ENCODE measurements around the gene COX6A1. TPM values are rescaled to one million over a fixed set of nuclear protein-coding genes. Genes with fewer than 3 reads are reported as not detected.

COX6A1 gene
- 487 and 568 TPM in 2 replicates for total RNA-seq (2014; rRNA removed; shearing (Covaris generic))

DNA sequence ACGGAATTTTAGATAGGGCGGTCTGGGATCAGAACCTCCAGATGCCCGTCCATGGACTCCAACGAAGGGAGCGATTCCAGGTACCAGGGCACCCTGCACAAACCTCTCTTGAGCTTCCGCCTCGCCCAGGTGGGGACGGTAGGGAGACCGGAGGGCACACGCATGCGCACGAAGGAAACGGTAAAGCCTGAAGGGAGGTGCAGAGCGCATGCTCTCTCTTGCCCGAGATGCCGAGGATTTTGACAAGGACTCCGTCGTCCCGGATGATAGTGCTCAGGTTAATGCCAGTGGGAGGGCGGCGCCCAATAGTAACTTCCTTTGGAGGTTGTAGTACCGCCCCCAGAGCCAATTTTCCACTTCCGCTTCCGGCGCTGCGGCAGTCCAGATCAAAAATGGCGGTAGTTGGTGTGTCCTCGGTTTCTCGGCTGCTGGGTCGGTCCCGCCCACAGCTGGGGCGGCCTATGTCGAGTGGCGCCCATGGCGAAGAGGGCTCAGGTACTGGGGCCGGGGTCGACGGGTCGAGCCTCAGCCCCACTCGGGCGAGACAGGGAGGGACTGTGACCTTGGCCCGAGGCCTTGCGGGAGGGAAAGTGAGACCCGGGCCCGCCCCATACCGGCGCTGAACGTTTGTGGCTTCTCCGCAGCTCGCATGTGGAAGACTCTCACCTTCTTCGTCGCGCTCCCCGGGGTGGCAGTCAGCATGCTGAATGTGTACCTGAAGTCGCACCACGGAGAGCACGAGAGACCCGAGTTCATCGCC is at the start of gene COX6A1:
TSS of gene COX6A1 (plus strand) at position 379 of the 760 bp plus-strand sequence. CDS start at position 393, 14 bp downstream.
- peak; percentile 100 for DNase-seq (ENCODE audit: low spot score)
- in situ Hi-C loops (cut with HindIII; ENCODE audit: low sequenced_read_pairs) = no loop called here

- peak; percentile 20 for DNase-seq (ENCODE audit: low spot score)
- in situ Hi-C loops (cut with HindIII; ENCODE audit: low sequenced_read_pairs) = no loop called here
Measured at GRCh38 chr12:120388691-120389481, 49.0 kb upstream of the COX6A1 start.

- in situ Hi-C loops (cut with HindIII; ENCODE audit: low sequenced_read_pairs) = no loop called here
- no peak for DNase-seq (ENCODE audit: low spot score)
Measured at GRCh38 chr12:120390540-120391120, 47.3 kb upstream of the COX6A1 start.

GRCh38 chr12:120394483-120395367 is 43.2 kb upstream of the COX6A1 start:
- in situ Hi-C loops (cut with HindIII; ENCODE audit: low sequenced_read_pairs) = no loop called here

DNA sequence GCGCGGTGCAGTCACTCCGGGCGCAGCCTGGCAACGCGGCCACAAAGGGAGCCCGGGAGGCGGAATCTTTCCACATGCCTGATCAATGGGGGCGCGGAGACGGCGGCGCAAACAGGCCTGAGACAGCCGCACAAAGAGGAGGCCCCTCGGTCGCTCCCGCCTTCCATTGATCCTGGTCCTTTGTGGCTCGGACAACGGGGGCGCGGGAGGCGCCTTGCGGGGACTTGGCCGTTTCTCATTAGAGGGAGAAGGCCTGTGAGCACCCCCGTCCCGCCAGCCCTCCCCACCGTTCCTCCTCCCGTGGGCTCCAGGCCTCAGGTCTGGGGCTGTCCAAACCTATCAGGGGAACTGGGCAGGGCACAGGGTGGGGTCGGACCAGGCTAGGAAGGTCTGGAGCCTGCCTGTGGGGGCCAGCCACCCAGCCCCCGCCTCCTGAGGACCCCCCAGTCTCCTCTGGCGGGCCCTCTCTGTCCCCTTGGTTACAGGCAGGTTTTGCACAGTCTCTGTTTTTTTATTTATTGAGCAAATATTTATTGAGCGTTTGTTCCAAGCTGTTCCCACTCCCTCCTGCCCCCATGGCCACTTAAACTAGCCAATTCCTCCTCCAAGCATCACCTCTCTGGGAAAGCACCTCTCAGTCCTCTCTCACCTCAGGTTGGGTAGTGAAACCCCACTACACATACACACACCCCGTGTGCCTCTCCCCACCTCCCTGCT is 39.9 kb upstream of the COX6A1 start:
- no peak for DNase-seq (ENCODE audit: low spot score)
- in situ Hi-C loops (cut with HindIII; ENCODE audit: low sequenced_read_pairs) = no loop called here

More at GRCh38 chr12:120394483-120395367, 43.2 kb upstream of the COX6A1 start:
- no peak for DNase-seq (ENCODE audit: low spot score)

DNA sequence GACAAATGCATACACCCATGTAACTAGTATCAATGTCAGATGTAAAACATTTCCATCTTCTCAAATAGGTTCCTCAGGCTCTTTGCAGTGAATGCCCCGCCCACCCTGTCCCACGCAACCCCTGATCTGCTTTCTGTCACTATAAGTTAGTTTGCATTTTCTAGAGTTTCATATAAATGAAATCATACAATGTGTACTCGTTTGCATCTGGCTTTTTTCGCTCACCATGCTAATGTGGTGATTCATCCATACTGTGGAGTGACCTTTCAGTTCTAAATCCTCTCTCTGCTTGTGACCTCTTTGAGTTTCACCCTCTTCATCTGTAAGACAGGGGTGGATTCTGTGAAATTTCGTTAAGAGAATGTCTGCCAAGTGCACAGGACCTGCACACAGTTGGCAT is 38.4 kb upstream of the COX6A1 start:
- DNase-seq (ENCODE audit: low spot score) = no peak
- in situ Hi-C loops (cut with HindIII; ENCODE audit: low sequenced_read_pairs) = no loop called here

DNA sequence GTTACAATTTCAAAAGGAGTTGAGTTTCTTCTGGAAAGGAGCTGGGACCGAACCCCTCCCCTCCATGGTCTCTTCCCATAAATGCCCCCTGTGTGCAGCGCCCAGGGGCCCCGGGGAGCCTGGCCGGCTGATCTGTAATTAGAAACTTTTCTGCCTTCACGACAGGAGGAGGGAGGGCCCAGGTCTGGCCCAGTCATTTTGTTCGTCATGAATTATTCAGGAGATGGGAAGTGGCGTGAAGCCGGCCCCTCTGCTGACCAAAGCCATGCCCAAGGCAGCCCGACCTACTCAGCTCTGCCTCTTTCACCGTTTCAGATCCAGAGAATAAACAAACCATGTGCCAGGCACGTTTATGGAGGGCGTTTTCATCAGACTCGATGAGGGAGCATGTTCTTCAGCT is 35.7 kb upstream of the COX6A1 start:
- in situ Hi-C loops (cut with HindIII; ENCODE audit: low sequenced_read_pairs) = no loop called here
- DNase-seq (ENCODE audit: low spot score) = peak; percentile 10

- no peak for DNase-seq (ENCODE audit: low spot score)
- in situ Hi-C loops (cut with HindIII; ENCODE audit: low sequenced_read_pairs) = no loop called here
Measured at GRCh38 chr12:120403869-120404268, 34.0 kb upstream of the COX6A1 start.

DNA sequence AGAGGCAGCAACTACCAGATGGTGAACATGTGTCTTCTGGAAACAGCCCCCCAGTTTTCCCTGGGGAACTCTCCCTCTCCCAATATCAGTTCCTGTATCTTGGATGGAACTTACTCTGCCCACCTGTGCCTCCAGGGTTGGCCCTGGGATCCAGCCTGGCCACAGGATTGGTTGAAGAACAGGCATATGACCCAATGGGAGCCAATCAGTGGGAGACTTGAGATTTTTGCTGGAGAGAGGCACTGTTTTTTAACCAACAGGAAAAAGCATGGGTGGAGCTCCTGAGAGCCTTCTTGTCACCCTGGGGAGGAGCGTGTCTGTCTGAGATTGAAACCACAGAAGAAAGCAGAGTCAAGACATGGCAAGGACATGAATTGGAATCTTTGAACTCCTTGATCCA is 33.6 kb upstream of the COX6A1 start:
- no peak for DNase-seq (ENCODE audit: low spot score)
- in situ Hi-C loops (cut with HindIII; ENCODE audit: low sequenced_read_pairs) = no loop called here

DNA sequence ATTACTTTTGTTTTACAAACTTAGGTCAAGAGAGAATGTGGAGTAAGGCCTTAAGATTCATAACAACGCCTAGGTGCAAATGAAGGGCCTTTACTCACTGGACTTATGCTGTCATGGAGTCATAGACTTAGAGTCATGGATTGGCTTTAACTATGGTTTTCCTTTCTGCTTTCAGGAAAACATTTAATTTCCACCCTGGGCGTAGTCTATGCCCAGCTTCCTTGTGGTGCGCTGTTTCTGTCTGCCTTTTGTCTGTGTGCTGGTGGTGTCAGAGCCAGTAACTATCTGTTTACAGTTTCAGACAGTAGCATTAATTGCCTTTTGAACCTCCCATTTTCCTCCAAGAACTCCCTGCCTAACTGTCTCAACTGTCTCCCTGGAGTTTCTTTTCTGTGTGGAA is 31.8 kb upstream of the COX6A1 start:
- in situ Hi-C loops (cut with HindIII; ENCODE audit: low sequenced_read_pairs) = no loop called here

GRCh38 chr12:120406553-120406952 is 31.4 kb upstream of the COX6A1 start:
- no peak for DNase-seq (ENCODE audit: low spot score)
- in situ Hi-C loops (cut with HindIII; ENCODE audit: low sequenced_read_pairs) = no loop called here

More for the DNA sequence above, 31.8 kb upstream of the COX6A1 start:
- no peak for DNase-seq (ENCODE audit: low spot score)

- in situ Hi-C loops (cut with HindIII; ENCODE audit: low sequenced_read_pairs) = no loop called here
Measured at GRCh38 chr12:120408771-120409170, 29.1 kb upstream of the COX6A1 start.

GRCh38 chr12:120412421-120412820 is 25.5 kb upstream of the COX6A1 start:
- in situ Hi-C loops (cut with HindIII; ENCODE audit: low sequenced_read_pairs) = no loop called here
- no peak for DNase-seq (ENCODE audit: low spot score)

More at GRCh38 chr12:120408771-120409170, 29.1 kb upstream of the COX6A1 start:
- no peak for DNase-seq (ENCODE audit: low spot score)

DNA sequence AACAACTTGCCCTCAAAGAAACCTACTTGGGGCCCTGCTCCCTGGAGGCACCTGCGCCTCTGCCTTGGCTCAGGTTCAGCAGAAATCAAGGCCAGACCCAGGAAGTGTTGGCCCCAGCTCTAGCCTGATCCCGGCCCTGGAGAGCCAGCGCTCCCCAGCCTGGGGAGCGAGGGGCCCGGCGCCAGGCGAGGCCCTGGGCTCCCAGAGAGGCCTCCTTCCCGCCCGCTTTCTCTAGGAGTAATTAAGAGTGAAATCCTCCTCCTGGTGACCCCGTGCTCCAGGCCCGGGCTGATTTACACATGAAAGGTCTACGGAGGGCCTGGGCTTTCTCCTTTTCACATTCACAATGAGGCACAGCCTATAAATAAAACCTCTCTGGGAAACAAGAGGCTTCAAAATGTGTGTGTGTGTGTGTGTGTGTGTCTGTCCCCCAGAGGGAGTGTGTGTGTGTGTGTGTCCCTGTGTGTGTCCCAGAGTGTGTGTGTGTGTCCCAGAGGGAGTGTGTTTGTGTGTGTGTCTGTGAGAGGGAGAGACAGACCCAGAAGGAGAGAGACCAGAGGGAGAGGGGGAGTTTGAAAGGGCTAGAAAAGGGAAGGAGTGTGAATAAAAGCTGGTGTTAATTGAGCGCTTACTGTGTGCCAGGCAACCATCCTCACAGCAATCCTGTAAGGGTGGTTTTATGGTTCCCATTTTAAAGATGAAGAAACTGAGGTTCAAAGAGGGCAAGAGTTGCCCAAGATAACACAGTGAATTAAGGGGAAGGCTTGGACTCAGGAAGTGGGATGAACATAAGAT is 23.8 kb upstream of the COX6A1 start:
- no peak for DNase-seq (ENCODE audit: low spot score)
- in situ Hi-C loops (cut with HindIII; ENCODE audit: low sequenced_read_pairs) = no loop called here

DNA sequence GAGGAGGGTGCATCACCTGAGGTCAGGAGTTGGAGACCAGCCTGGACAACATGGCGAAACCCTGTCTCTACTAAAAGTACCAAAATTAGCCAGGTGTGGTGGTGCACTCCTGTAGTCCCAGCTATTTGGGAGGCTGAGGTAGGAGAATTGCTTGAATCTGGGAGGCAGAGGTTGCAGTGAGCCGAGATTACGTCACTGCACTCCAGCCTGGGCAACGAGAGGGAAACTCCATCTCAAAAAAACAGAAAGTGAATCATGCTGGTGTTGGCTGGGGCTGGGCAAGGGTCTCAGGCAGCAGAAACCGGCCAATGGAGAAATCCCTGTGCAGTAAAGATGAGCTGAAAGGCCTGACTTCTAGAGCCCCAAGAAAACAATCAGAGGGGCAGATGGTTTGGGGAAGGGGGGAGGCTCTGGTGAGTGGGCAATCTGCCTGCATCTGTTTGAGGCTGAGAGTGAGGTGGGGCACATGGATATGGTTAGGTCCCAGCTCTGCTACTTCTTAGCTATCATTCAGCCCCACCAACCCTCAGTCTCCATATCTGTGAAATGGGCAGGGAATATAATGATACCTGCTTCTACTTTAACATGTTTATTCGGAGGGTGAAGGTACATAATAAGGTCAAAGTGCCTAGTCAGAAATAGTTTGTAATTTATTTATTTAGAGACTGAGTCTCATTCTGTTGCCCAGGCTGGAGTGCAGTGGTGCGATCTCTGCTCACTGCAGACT is 21.3 kb upstream of the COX6A1 start:
- DNase-seq (ENCODE audit: low spot score) = no peak
- in situ Hi-C loops (cut with HindIII; ENCODE audit: low sequenced_read_pairs) = no loop called here

- in situ Hi-C loops (cut with HindIII; ENCODE audit: low sequenced_read_pairs) = no loop called here
- DNase-seq (ENCODE audit: low spot score) = no peak
Measured at GRCh38 chr12:120417917-120418580, 19.9 kb upstream of the COX6A1 start.

DNA sequence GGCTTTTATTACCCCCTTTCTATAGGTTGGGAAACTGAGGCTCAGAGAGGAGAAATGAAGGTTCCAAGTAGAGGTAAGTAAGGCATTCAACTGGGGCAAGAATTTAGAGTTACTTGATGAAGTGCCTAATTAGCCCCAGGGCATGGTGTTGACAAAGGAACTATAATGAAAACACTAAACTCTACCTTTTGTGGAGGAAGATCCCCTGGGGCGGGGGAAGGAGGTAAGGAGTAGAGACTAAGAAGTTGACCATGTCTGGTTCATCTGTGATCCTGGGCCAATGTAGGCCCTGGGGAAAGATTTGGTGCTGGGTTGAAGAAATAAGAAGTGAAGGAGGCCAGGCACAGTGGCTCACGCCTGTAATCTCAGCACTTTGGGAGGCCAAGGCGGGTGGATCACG is 16.2 kb upstream of the COX6A1 start:
- no peak for DNase-seq (ENCODE audit: low spot score)
- in situ Hi-C loops (cut with HindIII; ENCODE audit: low sequenced_read_pairs) = no loop called here
